Fibroblast of villous mesenchyme (primary cell): ENCODE measurements around the gene PM20D2. TPM values are rescaled to one million over a fixed set of nuclear protein-coding genes. Genes with fewer than 3 reads are reported as not detected.

Source experiments
- DNase-seq: peaks from one replicate; pipeline ENCODE4 v3.0.0-alpha.2; 2010; ENCODE audit warnings: low read depth
- H3K4me3 ChIP-seq: 2 replicates; pipeline ENCODE4 v1.5.1; 2011; ENCODE audit warnings: low read depth, mild to moderate bottlenecking, low read length
- total RNA-seq: library from RNA; depleted of rRNA; stranded (reverse); fragments of >200 nt; gene quantifications from 2 replicates; pipeline ENCODE4 v1.2.3, GENCODE V29; 2012
- TF ChIP-seq, protein P1 (sequence below): IDR thresholded peaks from 2 replicates; pipeline ENCODE4 v1.5.1; 2012; ENCODE audit warnings: low read depth, mild to moderate bottlenecking, low read length; ENCODE audit not compliant: insufficient read depth

Gene PM20D2, protein sequence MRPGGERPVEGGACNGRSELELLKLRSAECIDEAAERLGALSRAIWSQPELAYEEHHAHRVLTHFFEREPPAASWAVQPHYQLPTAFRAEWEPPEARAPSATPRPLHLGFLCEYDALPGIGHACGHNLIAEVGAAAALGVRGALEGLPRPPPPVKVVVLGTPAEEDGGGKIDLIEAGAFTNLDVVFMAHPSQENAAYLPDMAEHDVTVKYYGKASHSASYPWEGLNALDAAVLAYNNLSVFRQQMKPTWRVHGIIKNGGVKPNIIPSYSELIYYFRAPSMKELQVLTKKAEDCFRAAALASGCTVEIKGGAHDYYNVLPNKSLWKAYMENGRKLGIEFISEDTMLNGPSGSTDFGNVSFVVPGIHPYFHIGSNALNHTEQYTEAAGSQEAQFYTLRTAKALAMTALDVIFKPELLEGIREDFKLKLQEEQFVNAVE
- total RNA-seq, result 4.8 and 13.8 TPM in 2 replicates

DNA sequence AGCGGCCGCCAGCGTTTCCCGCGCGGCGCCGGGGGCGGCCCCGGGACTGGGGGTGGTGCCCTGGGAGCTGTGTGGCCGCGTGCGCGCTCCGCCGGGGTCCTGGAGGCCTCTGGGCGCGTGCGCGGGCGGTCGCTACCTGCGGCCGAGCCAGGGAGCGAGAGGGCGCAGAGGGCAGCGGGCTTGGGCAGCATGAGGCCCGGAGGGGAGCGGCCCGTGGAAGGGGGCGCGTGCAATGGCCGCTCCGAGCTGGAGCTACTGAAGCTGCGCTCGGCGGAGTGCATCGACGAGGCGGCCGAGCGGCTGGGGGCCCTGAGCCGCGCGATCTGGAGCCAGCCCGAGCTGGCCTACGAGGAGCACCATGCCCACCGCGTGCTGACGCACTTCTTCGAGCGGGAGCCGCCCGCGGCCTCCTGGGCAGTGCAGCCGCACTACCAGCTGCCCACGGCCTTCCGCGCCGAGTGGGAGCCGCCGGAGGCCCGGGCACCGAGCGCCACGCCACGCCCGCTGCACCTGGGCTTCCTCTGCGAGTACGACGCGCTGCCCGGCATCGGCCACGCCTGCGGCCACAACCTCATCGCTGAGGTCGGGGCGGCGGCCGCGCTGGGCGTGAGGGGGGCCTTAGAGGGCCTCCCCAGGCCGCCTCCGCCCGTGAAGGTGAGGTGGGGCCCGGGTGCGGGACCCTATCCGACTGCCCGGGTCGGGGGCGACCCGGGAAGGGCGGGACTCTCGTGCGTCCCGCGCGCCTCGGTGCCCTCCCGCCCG lies at the start of gene PM20D2:
Gene PM20D2, plus strand, starts transcription at position 100 of the 762 bp plus-strand sequence. Its CDS starts 90 bp downstream, at position 190.
- TF ChIP-seq, protein P1, sequence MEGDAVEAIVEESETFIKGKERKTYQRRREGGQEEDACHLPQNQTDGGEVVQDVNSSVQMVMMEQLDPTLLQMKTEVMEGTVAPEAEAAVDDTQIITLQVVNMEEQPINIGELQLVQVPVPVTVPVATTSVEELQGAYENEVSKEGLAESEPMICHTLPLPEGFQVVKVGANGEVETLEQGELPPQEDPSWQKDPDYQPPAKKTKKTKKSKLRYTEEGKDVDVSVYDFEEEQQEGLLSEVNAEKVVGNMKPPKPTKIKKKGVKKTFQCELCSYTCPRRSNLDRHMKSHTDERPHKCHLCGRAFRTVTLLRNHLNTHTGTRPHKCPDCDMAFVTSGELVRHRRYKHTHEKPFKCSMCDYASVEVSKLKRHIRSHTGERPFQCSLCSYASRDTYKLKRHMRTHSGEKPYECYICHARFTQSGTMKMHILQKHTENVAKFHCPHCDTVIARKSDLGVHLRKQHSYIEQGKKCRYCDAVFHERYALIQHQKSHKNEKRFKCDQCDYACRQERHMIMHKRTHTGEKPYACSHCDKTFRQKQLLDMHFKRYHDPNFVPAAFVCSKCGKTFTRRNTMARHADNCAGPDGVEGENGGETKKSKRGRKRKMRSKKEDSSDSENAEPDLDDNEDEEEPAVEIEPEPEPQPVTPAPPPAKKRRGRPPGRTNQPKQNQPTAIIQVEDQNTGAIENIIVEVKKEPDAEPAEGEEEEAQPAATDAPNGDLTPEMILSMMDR, result no peak
- H3K4me3 ChIP-seq, result peak within 1 kb of the TSS; percentile 59
- DNase-seq, result peak; percentile 16

DNA sequence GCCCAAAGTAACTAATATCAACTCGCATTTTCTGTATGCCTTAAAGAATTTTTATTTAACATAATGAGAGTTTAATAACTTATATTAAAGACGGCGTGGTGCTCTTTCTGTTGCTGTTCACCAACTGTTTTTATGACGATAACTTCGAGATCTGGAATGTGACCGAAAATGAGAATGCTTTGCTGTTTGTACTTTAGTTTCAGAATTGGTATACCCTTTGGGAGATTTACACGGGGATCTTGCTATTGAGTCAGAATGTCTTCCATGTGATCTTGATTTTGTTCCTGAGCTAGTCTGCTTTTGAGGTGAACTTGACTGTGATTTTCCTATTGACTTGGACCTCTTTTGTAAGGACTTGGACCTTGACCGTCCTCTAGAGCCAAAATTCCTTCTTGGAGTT lies 47.4 kb upstream of the PM20D2 start:
- TF ChIP-seq, protein P1, result no peak
- H3K4me3 ChIP-seq, result no peak overlapping the region
- no peak for DNase-seq

DNA sequence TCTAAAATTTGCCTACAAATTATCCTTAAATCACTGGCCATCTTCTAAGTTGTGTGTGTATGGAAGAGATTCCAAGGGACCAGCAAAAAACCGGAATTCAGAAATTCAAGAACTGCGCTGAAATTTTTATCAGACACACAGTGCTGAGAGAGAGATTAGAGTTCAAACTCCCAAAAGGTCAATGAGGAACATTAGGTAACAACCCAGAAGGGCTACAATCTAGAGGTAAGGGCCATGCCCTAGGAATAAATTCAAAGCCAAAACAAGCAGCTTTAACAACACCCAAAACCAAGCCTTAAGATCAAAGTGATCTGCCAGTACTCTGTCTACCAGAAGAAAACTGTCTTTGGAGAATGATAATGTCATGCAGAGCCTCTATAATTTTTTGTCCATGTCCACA lies 45.7 kb upstream of the PM20D2 start:
- TF ChIP-seq, protein P1, result no peak
- DNase-seq, result no peak
- no peak overlapping the region for H3K4me3 ChIP-seq

DNA sequence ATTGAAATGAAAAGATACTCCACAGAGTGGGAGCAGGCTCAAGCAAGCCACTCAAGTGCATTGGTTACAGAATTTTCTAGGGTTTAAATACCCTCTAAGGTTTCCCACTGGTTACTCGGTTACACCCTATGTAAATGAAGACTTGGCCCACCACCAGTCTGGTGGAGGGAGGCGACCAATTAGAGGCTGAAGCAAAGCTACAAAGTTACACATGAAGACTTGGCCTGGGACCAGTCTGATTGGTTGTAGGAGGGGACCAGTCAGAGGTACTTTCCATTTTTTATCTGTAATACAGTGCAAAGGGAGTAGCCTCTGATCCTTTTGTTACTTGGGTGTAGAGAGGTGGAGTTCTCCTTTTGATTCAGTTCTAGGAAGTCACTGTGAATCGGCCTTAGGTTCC lies 35.6 kb upstream of the PM20D2 start:
- TF ChIP-seq, protein P1, result no peak
- no peak overlapping the region for H3K4me3 ChIP-seq
- no peak for DNase-seq

DNA sequence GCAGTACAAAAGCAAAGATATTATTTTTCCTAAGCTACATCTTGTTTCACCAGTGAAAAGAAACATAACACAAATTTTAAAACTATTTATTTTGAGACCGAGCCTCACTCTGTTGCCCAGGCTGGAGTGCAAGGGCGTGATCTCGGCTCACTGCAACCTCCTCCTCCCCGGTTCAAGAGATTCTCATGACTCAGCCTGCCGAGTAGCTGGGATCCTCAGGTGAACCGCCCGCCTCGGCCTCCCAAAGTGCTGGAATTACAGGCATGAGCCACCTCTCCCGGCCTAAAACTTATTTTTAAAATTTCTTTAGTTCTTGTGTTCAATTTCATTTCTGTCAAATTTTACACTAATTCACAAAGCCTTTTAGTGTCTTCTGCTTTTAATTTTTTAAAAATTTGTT lies 33.9 kb upstream of the PM20D2 start:
- TF ChIP-seq, protein P1, result no peak
- no peak overlapping the region for H3K4me3 ChIP-seq
- no peak for DNase-seq

DNA sequence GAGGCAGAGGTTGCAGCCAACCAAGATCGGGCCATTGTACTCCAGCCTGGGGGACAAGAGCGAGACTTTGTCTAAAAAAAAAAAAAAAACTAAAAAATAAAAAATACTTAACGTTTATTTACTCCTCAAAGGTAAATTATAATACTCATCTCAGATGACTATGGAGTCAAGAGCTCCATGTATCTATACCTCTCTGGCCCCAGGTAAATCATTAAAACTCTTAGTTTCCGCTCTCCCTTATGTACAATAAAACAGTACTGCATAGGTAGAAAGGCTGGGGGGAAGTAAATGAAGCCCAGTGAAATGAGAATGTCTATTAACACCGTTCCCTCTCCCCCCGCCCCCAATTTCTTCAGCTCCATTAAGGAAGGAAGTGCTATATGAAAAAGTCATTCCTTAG lies 29.2 kb upstream of the PM20D2 start:
- no peak for DNase-seq
- TF ChIP-seq, protein P1, result no peak
- H3K4me3 ChIP-seq, result no peak overlapping the region
